Glutamatergic neuron (in vitro differentiated cells): ENCODE measurements around the gene AGPAT2. TPM values are rescaled to one million over a fixed set of nuclear protein-coding genes. Genes with fewer than 3 reads are reported as not detected.

Experiments
- DNase-seq: peaks from one replicate; pipeline ENCODE4 v3.0.0; 2022
- H3K27ac Mint-ChIP-seq: one replicate; pipeline ENCODE4 v1.8.0; 2020; ENCODE audit warnings: mild to moderate bottlenecking, mixed read lengths, inconsistent platforms; ENCODE audit not compliant: unreplicated experiment
- H3K27me3 Mint-ChIP-seq: one replicate; pipeline ENCODE4 v1.8.0; 2020; ENCODE audit warnings: mild to moderate bottlenecking, moderate library complexity, mixed read lengths, inconsistent platforms; ENCODE audit not compliant: unreplicated experiment
- H3K36me3 Mint-ChIP-seq: one replicate; pipeline ENCODE4 v1.8.0; 2020; ENCODE audit warnings: mild to moderate bottlenecking, mixed read lengths, inconsistent platforms; ENCODE audit not compliant: unreplicated experiment
- H3K4me1 Mint-ChIP-seq: one replicate; pipeline ENCODE4 v1.8.0; 2020; ENCODE audit warnings: mild to moderate bottlenecking, low read depth, mixed read lengths, inconsistent platforms; ENCODE audit not compliant: unreplicated experiment
- H3K4me3 Mint-ChIP-seq: one replicate; pipeline ENCODE4 v1.8.0; 2020; ENCODE audit warnings: mild to moderate bottlenecking, mixed read lengths, inconsistent platforms; ENCODE audit not compliant: unreplicated experiment
- H3K9me3 Mint-ChIP-seq: one replicate; pipeline ENCODE4 v1.8.0; 2020; ENCODE audit warnings: mild to moderate bottlenecking, moderate library complexity, mixed read lengths, inconsistent platforms; ENCODE audit not compliant: unreplicated experiment
- total RNA-seq: library from RNA; stranded (reverse); fragmentation: NEBNext Ultra II Directional; extraction: Animal tissue kit (Norgen Biotek cat#: 25700); gene quantifications from one replicate; pipeline ENCODE4 v1.2.1, GENCODE V29; 2021; ENCODE audit not compliant: unreplicated experiment
- TF ChIP-seq, protein P1 (sequence below): fragments of 200-600 bp; sonication (generic); IDR thresholded peaks from one replicate; pipeline ENCODE4 v1.5.0; 2021; ENCODE audit not compliant: partially characterized antibody, unreplicated experiment

Gene AGPAT2
- total RNA-seq, 1 donor from 2014 or later, result 72.8 TPM

- DNase-seq, result peak; percentile 15
- Mint-ChIP-seq H3K4me1 (peaks cover 13% of the 10 kb centered on the region), H3K27ac (no peak overlapping the region), H3K9me3 (peaks cover 4% of the 10 kb centered on the region), H3K27me3 (peaks cover 7% of the 10 kb centered on the region), H3K36me3 (no peaks in the 10 kb centered on the region), H3K4me3 (no peak overlapping the region)
- TF ChIP-seq, protein P1, sequence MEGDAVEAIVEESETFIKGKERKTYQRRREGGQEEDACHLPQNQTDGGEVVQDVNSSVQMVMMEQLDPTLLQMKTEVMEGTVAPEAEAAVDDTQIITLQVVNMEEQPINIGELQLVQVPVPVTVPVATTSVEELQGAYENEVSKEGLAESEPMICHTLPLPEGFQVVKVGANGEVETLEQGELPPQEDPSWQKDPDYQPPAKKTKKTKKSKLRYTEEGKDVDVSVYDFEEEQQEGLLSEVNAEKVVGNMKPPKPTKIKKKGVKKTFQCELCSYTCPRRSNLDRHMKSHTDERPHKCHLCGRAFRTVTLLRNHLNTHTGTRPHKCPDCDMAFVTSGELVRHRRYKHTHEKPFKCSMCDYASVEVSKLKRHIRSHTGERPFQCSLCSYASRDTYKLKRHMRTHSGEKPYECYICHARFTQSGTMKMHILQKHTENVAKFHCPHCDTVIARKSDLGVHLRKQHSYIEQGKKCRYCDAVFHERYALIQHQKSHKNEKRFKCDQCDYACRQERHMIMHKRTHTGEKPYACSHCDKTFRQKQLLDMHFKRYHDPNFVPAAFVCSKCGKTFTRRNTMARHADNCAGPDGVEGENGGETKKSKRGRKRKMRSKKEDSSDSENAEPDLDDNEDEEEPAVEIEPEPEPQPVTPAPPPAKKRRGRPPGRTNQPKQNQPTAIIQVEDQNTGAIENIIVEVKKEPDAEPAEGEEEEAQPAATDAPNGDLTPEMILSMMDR, result no peak
Measured at GRCh38 chr9:136692185-136693134, 5.2 kb upstream of the AGPAT2 start.

DNA sequence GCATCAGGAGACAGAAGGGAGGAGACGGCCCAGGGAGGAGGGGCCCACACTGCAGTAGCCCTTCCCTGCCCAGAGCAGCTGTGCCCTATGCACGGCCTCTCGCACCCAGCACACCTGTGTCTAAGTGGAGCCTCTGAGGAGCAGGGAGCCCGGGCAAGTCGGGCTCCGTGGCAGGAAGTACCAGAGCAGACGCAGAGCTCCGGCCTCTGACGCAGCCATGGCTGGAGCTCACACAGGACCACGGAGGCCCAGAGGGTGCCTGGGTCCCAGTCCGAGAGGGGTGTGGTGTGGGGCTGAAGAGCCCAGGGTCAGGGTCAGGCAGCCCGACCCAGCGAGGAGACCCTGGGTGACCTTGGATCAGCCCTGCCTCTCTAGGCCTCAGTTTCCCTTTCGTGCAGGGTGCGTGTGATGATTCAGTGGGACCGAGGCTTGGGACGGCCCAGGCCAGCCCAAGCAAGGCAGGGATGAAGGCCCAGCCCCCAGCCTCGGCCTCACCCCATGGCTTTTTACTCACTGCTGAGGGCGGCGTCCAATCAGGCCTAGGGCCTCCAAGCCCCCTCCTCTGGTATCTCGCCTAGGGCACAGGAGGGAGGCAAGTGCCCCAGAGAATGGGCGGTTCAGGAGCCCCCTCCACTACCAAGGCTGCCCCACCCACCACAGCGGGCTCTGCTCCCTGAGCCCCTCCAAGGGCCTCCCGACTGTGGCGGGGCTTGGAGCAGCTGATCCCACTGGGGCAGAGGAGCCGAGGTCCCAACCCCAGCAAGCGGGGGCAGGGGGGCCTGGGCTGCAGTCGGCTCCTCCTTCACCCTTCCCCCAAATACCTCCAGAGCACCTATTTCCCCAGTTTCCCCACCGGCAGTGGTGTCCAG is 4.3 kb upstream of the AGPAT2 start:
- H3K9me3 Mint-ChIP-seq, result peaks cover 4% of the 10 kb centered on the region
- TF ChIP-seq, protein P1, result no peak
- no peak overlapping the region for H3K4me3 Mint-ChIP-seq
- no peak overlapping the region for H3K27ac Mint-ChIP-seq
- peaks cover 11% of the 10 kb centered on the region for H3K4me1 Mint-ChIP-seq
- peak; percentile 19 for DNase-seq
- H3K36me3 Mint-ChIP-seq, result no peaks in the 10 kb centered on the region
- H3K27me3 Mint-ChIP-seq, result peaks cover 7% of the 10 kb centered on the region

GRCh38 chr9:136690806-136691261 is 3.6 kb upstream of the AGPAT2 start:
- peaks cover 5% of the 10 kb centered on the region for H3K27me3 Mint-ChIP-seq
- peak overlapping the region; percentile 34 for H3K4me3 Mint-ChIP-seq
- H3K4me1 Mint-ChIP-seq, result peaks cover 11% of the 10 kb centered on the region
- no peaks in the 10 kb centered on the region for H3K36me3 Mint-ChIP-seq
- TF ChIP-seq, protein P1, result no peak
- peaks cover under 1% of the 10 kb centered on the region for H3K9me3 Mint-ChIP-seq
- H3K27ac Mint-ChIP-seq, result no peak overlapping the region
- no peak for DNase-seq

GRCh38 chr9:136690104-136690805 is 3.0 kb upstream of the AGPAT2 start:
- Mint-ChIP-seq H3K4me1 (peaks cover 10% of the 10 kb centered on the region), H3K27me3 (peaks cover 5% of the 10 kb centered on the region)

More at GRCh38 chr9:136690104-136690805, 3.0 kb upstream of the AGPAT2 start:
- no peak overlapping the region for H3K27ac Mint-ChIP-seq
- no peak for DNase-seq
- peak overlapping the region; percentile 38 for H3K4me3 Mint-ChIP-seq
- TF ChIP-seq, protein P1, result no peak
- no peaks in the 10 kb centered on the region for H3K36me3 Mint-ChIP-seq
- no peaks in the 10 kb centered on the region for H3K9me3 Mint-ChIP-seq
